Thoracic aorta endothelial cell (primary cell): ENCODE results near the gene APLF. TPM values are rescaled to one million over a fixed set of nuclear protein-coding genes. Genes with fewer than 3 reads are reported as not detected.

Experiments used
- total RNA-seq: library from RNA; depleted of rRNA; stranded (reverse); fragments of >200 nt; gene quantifications from 2 replicates; pipeline ENCODE4 v1.2.3, GENCODE V29; 2012

Gene APLF
- total RNA-seq, result 3.6 and 4.5 TPM in 2 replicates

GRCh38 chr2:68467077-68467960 is at the start of gene APLF, which contains the start of gene FBXO48:
APLF (plus strand) TSS chr2:68467585; CDS start chr2:68467732, 147 bp downstream.
FBXO48 (minus strand) TSS chr2:68467294; CDS start chr2:68465145, 2,149 bp downstream.

Other genes with a start within 250 kb of the APLF start
- gene PPP3R1, start 215.1 kb upstream of the APLF start, total RNA-seq, result 59.2 and 70.7 TPM in 2 replicates
- 67.6 and 77.0 TPM in 2 replicates for gene CNRIP1, start 147.6 kb upstream of the APLF start, total RNA-seq
- gene PLEK, start 102.3 kb upstream of the APLF start, total RNA-seq, result 0.13 and 0.22 TPM in 2 replicates
- gene FBXO48, start 291 bp upstream of the APLF start, total RNA-seq, result 0.72 and 0.80 TPM in 2 replicates
- gene PROKR1, start 176.0 kb downstream of the APLF start, total RNA-seq, result under 0.01 TPM in 1 of 2 replicates, not detected in the other